Endothelial cell (in vitro differentiated cells): ENCODE results near the gene EVL. TPM values are rescaled to one million over a fixed set of nuclear protein-coding genes. Genes with fewer than 3 reads are reported as not detected.

Experiments used
- DNase-seq: peaks from one replicate; pipeline ENCODE4 v3.0.0; 2021; ENCODE audit warnings: low spot score
- H3K27ac Mint-ChIP-seq: one replicate; pipeline ENCODE4 v1.8.0; 2021; ENCODE audit warnings: mixed read lengths, inconsistent platforms; ENCODE audit not compliant: unreplicated experiment
- H3K27me3 Mint-ChIP-seq: one replicate; pipeline ENCODE4 v1.8.0; 2021; ENCODE audit warnings: mild to moderate bottlenecking, moderate library complexity, mixed read lengths, inconsistent platforms; ENCODE audit not compliant: unreplicated experiment
- H3K36me3 Mint-ChIP-seq: one replicate; pipeline ENCODE4 v1.8.0; 2021; ENCODE audit warnings: mild to moderate bottlenecking, low read depth, mixed read lengths, inconsistent platforms; ENCODE audit not compliant: unreplicated experiment
- H3K4me1 Mint-ChIP-seq: one replicate; pipeline ENCODE4 v1.8.0; 2021; ENCODE audit warnings: mild to moderate bottlenecking, mixed read lengths, inconsistent platforms; ENCODE audit not compliant: unreplicated experiment
- H3K4me3 Mint-ChIP-seq: one replicate; pipeline ENCODE4 v1.8.0; 2021; ENCODE audit warnings: mild to moderate bottlenecking, mixed read lengths, inconsistent platforms; ENCODE audit not compliant: unreplicated experiment
- H3K9me3 Mint-ChIP-seq: one replicate; pipeline ENCODE4 v1.8.0; 2021; ENCODE audit warnings: mixed read lengths, inconsistent platforms; ENCODE audit not compliant: unreplicated experiment
- CTCF ChIP-seq: fragments of 200-600 bp; sonication (generic); IDR thresholded peaks from one replicate; pipeline ENCODE4 v1.5.0; 2021; ENCODE audit warnings: antibody characterized with exemption; ENCODE audit not compliant: unreplicated experiment
- total RNA-seq: library from RNA; stranded (reverse); fragmentation: NEBNext Ultra II Directional; extraction: Animal tissue kit (Norgen Biotek cat#: 25700); gene quantifications from one replicate; pipeline ENCODE4 v1.2.1, GENCODE V29; 2021; ENCODE audit not compliant: unreplicated experiment

Gene EVL
- total RNA-seq, 1 donor from 2014 or later = 142 TPM

GRCh38 chr14:100038065-100038464 lies 27.2 kb upstream of the EVL start:
- no peak overlapping the region for H3K27ac Mint-ChIP-seq
- no peaks in the 10 kb centered on the region for H3K9me3 Mint-ChIP-seq
- H3K36me3 Mint-ChIP-seq = no peaks in the 10 kb centered on the region

GRCh38 chr14:100039903-100040302 lies 25.3 kb upstream of the EVL start:
- H3K36me3 Mint-ChIP-seq = no peaks in the 10 kb centered on the region
- no peak overlapping the region for H3K27ac Mint-ChIP-seq
- H3K4me1 Mint-ChIP-seq = peaks cover 14% of the 10 kb centered on the region

More at GRCh38 chr14:100038065-100038464, 27.2 kb upstream of the EVL start:
- Mint-ChIP-seq H3K4me3 (no peak overlapping the region), H3K27me3 (no peaks in the 10 kb centered on the region), H3K4me1 (peaks cover 14% of the 10 kb centered on the region)
- no peak for TF ChIP-seq CTCF
- no peak for DNase-seq

GRCh38 chr14:100041271-100041670 lies 24.0 kb upstream of the EVL start:
- Mint-ChIP-seq H3K9me3 (no peaks in the 10 kb centered on the region), H3K36me3 (no peaks in the 10 kb centered on the region), H3K4me3 (no peak overlapping the region), H3K27me3 (no peaks in the 10 kb centered on the region), H3K27ac (no peak overlapping the region), H3K4me1 (peaks cover 19% of the 10 kb centered on the region)
- TF ChIP-seq CTCF = no peak
- DNase-seq = no peak

More at GRCh38 chr14:100039903-100040302, 25.3 kb upstream of the EVL start:
- H3K9me3 Mint-ChIP-seq = no peaks in the 10 kb centered on the region
- H3K27me3 Mint-ChIP-seq = no peaks in the 10 kb centered on the region
- no peak for DNase-seq
- H3K4me3 Mint-ChIP-seq = no peak overlapping the region
- no peak for TF ChIP-seq CTCF

- TF ChIP-seq CTCF = no peak
- Mint-ChIP-seq H3K9me3 (no peaks in the 10 kb centered on the region), H3K36me3 (no peaks in the 10 kb centered on the region), H3K4me1 (peaks cover 19% of the 10 kb centered on the region), H3K27ac (no peak overlapping the region), H3K4me3 (no peak overlapping the region), H3K27me3 (no peaks in the 10 kb centered on the region)
- no peak for DNase-seq
These were observed 22.9 kb upstream of the EVL start for GRCh38 chr14:100042286-100042685.

GRCh38 chr14:100045642-100046344 lies 19.4 kb upstream of the EVL start:
- H3K4me3 Mint-ChIP-seq = no peak overlapping the region
- DNase-seq = no peak
- TF ChIP-seq CTCF = no peak
- H3K27ac Mint-ChIP-seq = no peak overlapping the region
- peaks cover 8% of the 10 kb centered on the region for H3K4me1 Mint-ChIP-seq
- no peaks in the 10 kb centered on the region for H3K27me3 Mint-ChIP-seq
- H3K36me3 Mint-ChIP-seq = no peaks in the 10 kb centered on the region
- no peaks in the 10 kb centered on the region for H3K9me3 Mint-ChIP-seq
